ENCODE measurements around the gene CBFA2T3. TPM values are rescaled to one million over a fixed set of nuclear protein-coding genes. Genes with fewer than 3 reads are reported as not detected.

Gene CBFA2T3
- total RNA-seq, 1 donor from 2014 or later, result 32.8 TPM

GRCh38 chr16:88847654-88848053 is 129.4 kb downstream of the CBFA2T3 start:
- H3K4me1 ChIP-seq, result no peaks in the 10 kb centered on the region
- H3K4me3 ChIP-seq, result no peak overlapping the region
- no peak overlapping the region for H3K27ac ChIP-seq
- no peaks in the 10 kb centered on the region for H3K27me3 ChIP-seq
- no peaks in the 10 kb centered on the region for H3K9me3 ChIP-seq
- TF ChIP-seq CTCF (IDR thresholded peaks at IDR 0.05), result no peak
- H3K36me3 ChIP-seq, result peaks cover 2 to 16% of the 10 kb centered on the region in 2 donors
- intact Hi-C loops (cut with DNase I), result no loop called here
- no peak for DNase-seq (ENCODE audit: low spot score in 2 of 2)

GRCh38 chr16:88846088-88846487 is 130.9 kb downstream of the CBFA2T3 start:
- Histone ChIP-seq H3K4me3 (no peak overlapping the region), H3K9me3 (no peaks in the 10 kb centered on the region), H3K36me3 (peaks cover 2 to 15% of the 10 kb centered on the region in 2 donors), H3K4me1 (no peaks in the 10 kb centered on the region), H3K27me3 (no peaks in the 10 kb centered on the region), H3K27ac (no peak overlapping the region)
- no peak for TF ChIP-seq CTCF (IDR thresholded peaks at IDR 0.05)
- intact Hi-C loops (cut with DNase I), result no loop called here
- DNase-seq (ENCODE audit: low spot score in 2 of 2), result no peak

GRCh38 chr16:88844419-88845036 is 132.5 kb downstream of the CBFA2T3 start:
- no peaks in the 10 kb centered on the region for H3K9me3 ChIP-seq
- H3K4me1 ChIP-seq, result no peaks in the 10 kb centered on the region
- no peak for TF ChIP-seq CTCF (IDR thresholded peaks at IDR 0.05)
- intact Hi-C loops (cut with DNase I), result no loop called here
- no peak overlapping the region for H3K4me3 ChIP-seq
- DNase-seq (ENCODE audit: low spot score in 2 of 2), result no peak
- H3K27me3 ChIP-seq, result no peaks in the 10 kb centered on the region
- peaks cover 16 to 22% of the 10 kb centered on the region in 2 donors for H3K36me3 ChIP-seq
- no peak overlapping the region for H3K27ac ChIP-seq

GRCh38 chr16:88843256-88843655 is 133.8 kb downstream of the CBFA2T3 start:
- H3K4me3 ChIP-seq, result no peak overlapping the region
- peaks cover 28% of the 10 kb centered on the region in 2 donors for H3K36me3 ChIP-seq
- DNase-seq (ENCODE audit: low spot score in 2 of 2), result no peak
- intact Hi-C loops (cut with DNase I), result no loop called here
- no peak for TF ChIP-seq CTCF (IDR thresholded peaks at IDR 0.05)
- no peak overlapping the region for H3K27ac ChIP-seq
- H3K4me1 ChIP-seq, result no peaks in the 10 kb centered on the region
- no peaks in the 10 kb centered on the region for H3K9me3 ChIP-seq
- H3K27me3 ChIP-seq, result no peaks in the 10 kb centered on the region

GRCh38 chr16:88842806-88843205 is 134.2 kb downstream of the CBFA2T3 start:
- H3K4me3 ChIP-seq, result no peak overlapping the region
- peaks cover 30% of the 10 kb centered on the region in 2 donors for H3K36me3 ChIP-seq
- intact Hi-C loops (cut with DNase I), result no loop called here
- no peak overlapping the region for H3K27ac ChIP-seq
- H3K27me3 ChIP-seq, result no peaks in the 10 kb centered on the region
- no peak for TF ChIP-seq CTCF (IDR thresholded peaks at IDR 0.05)
- no peaks in the 10 kb centered on the region for H3K4me1 ChIP-seq
- H3K9me3 ChIP-seq, result no peaks in the 10 kb centered on the region
- no peak for DNase-seq (ENCODE audit: low spot score in 2 of 2)

GRCh38 chr16:88842308-88842756 is 134.7 kb downstream of the CBFA2T3 start:
- intact Hi-C loops (cut with DNase I), result no loop called here

More at GRCh38 chr16:88842308-88842756, 134.7 kb downstream of the CBFA2T3 start:
- H3K36me3 ChIP-seq, result peaks cover 29 to 33% of the 10 kb centered on the region in 2 donors
- no peaks in the 10 kb centered on the region for H3K27me3 ChIP-seq
- no peaks in the 10 kb centered on the region for H3K9me3 ChIP-seq
- H3K4me1 ChIP-seq, result no peaks in the 10 kb centered on the region
- DNase-seq (ENCODE audit: low spot score in 2 of 2), result no peak
- H3K4me3 ChIP-seq, result no peak overlapping the region
- no peak overlapping the region for H3K27ac ChIP-seq
- TF ChIP-seq CTCF (IDR thresholded peaks at IDR 0.05), result no peak
